CD4-positive, alpha-beta T cell treated with Interleukin-21 for 1 hour (primary cell): ENCODE measurements around the gene SLC6A19.
"Not testable (repeated sequence)": the region's sequence is repeated elsewhere in the genome, so short reads cannot be mapped to it uniquely, and the experiment has no call there.

Source experiments
- DNase-seq: peaks from one replicate; pipeline ENCODE4 v3.0.0-alpha.2; 2020

SLC6A19 gene

GRCh38 chr5:1249366-1250280 lies 48.2 kb downstream of the SLC6A19 start:
- DNase-seq, result no peak

- no peak for DNase-seq
These were observed 50.5 kb downstream of the SLC6A19 start for GRCh38 chr5:1251678-1252580.

DNA sequence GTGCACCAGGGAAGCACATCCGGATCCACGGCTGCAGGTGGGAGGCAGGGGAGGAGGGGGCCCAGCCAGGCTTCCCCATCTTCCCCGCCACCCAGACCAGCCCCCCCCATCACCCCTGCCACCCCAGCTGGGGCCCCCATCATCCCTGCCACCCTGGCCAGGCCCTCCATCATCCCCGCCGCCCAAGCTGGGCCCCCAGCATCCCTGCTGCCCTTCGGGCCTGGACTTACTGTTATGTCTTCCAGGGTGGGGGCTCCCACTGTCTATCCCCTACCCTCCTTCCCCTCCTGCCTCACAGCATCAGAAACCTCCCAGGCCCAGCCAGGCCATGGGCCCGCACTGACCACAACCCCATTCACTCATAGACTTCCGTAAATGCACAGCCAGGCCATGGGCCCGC lies 51.3 kb downstream of the SLC6A19 start:
- no peak for DNase-seq

DNA sequence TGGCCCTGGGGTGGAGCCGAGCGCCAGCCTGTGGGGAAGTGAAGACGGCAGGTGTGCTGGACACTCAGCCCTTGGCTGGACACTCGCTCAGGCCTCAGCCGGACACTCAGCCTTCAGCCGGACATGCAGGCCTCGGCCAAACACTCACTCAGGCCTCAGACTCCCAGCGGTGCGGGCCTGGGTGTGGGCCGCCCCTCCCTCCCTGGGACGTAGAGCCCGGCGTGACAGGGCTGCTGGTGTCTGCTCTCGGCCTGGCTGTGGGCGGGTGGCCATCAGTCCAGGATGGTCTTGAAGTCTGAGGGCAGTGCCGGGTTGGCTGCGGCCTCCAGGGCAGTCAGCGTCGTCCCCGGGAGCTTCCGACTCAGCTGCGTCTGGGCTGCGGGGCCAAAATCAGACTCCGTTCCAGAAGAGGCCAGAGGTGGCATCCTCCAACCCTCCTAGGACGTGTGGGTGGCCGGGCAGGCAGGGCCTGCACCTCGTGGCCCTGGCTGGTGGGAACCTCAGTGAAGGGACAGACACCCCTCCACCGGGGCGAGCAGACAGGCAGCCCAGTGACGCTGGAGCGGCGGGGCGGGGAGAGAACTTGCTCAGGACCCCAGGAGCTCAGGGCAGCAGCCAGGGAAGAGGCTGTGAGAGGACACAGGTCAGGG lies 52.2 kb downstream of the SLC6A19 start:
- DNase-seq, result no peak

- no peak for DNase-seq
These were observed 52.8 kb downstream of the SLC6A19 start for GRCh38 chr5:1254196-1254595.

GRCh38 chr5:1255081-1255561 lies 53.7 kb downstream of the SLC6A19 start:
- DNase-seq, result peak; percentile 61

DNA sequence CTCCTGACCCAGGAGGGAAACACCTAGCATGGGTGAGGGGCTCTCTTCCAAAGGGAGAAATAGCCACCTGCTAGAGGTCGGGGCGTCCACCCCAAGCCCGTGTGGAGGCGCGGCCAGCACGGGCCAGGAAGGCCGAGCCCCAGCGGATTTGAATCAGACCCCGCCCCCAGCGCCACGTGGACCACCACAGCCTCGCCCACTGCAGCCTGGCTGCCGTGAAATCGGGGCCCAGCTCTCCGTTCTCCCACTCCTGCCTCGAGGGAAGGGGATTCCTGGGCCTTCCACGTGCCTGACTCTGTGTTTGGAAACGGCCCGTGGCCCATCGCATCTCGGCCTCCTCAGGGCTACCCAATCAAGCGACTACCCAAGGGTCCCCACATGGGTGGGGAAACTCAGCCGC lies 55.4 kb downstream of the SLC6A19 start:
- no peak for DNase-seq

DNA sequence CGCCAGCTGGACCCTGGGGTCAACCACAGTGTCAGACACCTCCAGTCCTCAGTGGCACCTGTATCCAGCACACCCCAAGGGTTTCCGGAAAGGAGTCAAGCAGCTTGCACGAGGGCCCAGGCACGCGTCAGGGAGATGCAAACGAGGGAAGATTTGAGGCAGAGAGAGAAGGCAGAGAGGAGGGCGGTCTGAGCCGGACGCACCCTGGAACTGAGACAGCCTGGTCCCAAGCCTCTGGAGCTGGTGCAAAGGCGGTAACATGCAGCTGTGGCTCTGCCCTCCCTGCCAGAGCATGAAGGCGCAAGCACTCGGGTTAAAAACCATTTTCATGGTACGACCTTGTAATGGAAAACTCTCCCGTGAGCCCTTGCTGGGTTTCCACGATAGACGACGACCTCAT lies 56.0 kb downstream of the SLC6A19 start:
- no peak for DNase-seq

GRCh38 chr5:1257841-1258240 lies 56.4 kb downstream of the SLC6A19 start:
- no peak for DNase-seq

DNA sequence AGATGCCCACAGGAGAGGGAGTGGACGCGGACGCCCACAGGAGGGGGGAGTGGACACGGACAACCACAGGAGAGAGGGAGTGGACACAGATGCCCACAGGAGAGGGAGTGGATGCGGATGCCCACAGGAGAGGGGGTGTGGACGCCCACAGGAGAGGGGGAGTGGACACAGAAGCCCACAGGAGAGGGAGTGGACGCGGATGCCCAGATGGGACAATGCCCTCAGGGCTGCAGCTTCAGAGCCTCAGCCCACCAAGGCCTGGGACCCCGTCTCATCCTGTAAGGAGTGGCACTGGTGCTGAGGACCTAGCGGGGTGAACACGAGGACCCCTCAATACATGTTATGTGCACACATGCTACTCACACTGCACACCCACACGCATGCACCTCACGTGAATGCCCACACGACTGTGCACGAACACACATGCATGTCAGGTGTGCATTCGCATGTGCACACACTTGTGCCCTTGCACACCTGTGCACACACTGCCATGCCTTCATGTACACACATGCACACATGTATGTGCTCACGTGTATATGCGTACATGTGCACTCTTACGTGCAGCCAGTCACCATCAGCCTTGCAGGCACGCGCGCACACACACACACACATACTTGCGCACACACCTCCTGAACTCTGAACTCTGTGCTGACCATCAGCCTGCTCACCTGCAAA lies 58.5 kb downstream of the SLC6A19 start:
- no peak for DNase-seq

GRCh38 chr5:1261643-1262042 lies 60.2 kb downstream of the SLC6A19 start:
- no peak for DNase-seq

DNA sequence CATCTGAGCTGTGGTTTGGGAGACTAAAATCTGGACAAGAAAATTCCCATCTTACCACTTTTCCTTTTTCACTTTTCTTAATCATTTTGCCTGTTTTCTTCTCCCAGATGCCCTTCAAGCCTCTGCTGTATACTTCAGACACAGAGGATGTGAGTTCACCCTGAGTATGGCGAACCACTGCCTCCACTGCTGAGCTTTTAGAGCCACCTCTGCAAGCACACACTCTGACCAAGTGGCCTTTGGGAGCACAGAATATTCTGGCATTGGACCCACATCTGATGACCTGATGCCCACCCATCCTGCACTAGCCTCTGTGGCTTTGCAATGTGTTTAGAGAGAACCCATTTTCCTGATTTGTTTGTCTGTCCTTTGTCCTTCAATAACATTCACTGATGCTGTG lies 61.0 kb downstream of the SLC6A19 start:
- no peak for DNase-seq

DNA sequence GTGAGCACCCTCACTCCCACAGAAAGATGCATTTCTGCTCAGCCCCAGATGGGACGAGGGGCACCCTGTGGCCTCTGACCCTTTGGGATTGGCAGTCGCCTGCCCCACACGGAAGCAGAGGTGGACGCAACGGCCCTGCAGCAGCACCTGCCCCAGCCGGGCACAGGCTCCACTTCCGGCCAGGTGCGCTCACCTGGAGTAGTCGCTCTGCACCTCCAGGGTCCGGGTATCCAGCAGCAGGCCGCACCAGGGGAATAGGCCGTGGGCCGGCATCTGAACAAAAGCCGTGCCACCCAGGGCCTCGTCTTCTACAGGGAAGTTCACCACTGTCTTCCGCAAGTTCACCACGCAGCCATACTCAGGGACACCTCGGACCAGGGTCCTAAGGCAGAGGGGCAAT lies 62.8 kb downstream of the SLC6A19 start:
- no peak for DNase-seq

DNA sequence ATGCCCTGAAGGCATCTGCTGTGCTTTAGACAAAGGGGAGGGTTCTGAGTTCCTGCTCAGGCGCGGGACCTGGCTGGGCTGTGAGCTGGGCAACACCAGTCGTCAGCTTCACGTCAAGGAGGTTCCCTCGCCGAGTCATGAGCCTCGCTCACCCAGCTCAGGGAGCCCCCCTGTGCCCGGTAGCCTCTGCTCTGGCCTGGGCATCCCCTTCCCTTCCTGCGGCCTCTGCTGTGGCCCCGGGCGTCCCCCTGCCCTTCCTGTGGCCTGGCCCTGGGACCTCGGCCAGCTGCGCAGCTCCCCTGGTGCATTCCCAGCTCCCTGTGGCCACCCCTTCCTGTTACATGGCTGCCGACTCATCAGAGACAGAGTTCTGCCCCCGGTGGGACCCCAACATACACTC lies 63.6 kb downstream of the SLC6A19 start:
- no peak for DNase-seq

DNA sequence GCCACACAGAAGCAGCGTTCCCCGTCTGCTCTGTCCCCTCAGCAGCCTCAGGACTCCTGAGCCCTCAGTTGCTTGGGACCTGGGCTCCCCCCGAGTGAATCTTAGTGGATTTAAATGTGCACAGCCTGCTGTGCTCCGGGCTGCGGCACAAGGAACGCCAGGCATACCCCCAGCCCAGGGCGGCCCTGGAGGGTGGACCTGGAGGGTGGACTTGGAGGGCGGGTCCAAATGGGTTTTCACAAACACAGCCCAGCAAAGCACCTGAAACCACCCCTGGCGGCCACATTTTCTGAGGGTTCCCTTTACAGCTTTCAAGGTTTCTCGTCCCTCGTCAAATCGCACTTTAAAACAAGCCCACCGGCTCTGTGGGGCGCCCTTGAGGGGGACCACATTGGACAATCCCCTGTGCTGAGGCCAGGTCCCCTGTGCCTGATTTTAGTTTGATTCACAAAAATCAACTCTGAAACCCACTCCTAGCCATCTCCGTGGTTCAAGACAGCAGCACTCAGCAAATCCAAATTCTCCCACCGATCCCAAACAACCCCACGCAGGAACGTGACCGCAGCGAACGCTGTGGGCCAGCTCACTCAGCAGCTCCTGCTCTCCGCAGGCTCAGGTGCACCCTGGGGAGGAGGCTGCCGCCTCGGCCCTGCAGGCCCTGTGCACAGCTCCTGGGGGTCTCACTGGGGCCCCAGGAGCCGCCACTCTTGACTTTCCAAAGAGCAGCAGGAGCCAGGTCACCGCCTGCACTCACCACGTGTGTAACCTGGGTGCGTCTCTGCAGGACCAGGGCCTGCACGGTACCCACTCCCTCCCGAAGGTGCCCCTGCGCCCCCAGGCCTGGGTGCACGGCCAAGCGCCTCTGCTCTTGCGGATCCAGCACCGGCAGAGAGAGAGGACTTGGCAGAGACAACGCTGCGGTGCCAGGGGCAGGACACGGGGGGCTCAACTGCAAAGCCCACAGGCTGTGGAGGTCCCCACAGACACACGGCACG lies 64.4 kb downstream of the SLC6A19 start:
- no peak for DNase-seq

DNA sequence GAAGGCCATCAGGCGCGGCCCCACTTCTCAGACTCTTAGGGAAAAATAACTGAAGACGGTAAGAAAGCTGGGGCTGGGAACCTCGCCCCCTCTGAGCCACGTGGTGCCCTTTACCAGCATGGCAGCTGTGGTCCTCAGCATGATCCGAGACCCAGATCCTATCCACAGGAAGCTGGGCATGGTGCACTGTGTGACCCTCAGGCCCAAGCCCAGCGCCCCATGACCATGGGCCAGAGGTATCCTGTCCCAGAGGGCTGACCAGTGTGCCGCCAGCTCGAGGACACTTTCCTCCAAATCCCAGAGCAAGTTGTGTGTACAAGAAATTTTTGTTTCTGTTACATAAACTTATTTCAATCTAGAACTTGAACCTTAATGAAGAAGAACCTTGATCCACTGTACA lies 65.4 kb downstream of the SLC6A19 start:
- no peak for DNase-seq

DNA sequence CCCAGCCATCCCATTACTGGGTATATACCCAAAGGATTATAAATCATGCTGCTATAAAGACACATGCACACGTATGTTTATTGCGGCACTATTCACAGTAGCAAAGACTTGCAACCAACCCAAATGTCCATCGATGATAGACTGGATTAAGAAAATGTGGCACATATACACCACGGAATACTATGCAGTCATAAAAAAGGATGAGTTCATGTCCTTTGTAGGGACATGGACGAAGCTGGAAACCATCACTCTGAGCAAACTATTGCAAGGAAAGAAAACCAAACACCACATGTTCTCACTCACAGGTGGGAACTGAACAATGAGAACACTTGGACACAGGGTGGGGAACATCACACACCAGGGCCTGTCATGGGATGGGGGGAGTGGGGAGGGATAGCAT lies 66.1 kb downstream of the SLC6A19 start:
- DNase-seq, result not testable (repeated sequence)

DNA sequence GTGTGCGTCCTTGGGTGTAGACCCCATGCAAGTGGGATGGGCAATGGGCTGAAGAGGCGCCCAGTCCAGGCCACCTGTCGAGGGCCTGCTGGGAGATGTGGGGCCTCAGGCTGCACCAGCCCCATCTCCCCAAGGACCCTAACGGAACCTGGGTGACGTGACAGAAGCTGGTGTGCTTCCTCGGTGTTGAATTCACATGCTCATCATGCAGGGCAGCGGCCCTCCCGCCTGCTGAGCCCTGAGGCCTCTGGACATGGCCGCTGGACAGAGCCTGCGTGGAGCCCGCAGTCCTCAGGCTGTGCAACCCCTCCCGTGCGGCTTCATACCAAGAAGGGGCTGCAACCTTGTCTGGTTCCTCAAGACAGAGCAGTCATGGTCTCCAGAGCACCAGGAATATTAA lies 66.7 kb downstream of the SLC6A19 start:
- DNase-seq, result no peak

DNA sequence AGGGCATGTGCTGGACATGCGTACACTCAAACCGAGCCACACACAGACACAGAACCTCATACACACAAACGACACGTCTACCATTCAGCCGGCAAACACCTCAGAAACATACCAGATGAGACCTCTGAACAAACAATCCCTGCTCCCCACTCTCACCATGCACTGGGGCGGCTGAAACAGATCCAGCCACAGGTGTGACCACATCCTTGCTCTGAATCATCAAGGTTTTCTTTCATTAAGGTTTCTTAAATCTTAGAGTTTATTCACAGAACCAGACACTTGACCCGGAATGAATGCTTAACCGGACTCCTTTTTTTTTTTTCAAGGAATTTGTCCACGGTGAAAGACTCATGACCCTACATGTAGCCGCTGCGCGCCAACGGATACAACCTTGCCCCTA lies 67.3 kb downstream of the SLC6A19 start:
- peak; percentile 19 for DNase-seq

GRCh38 chr5:1270426-1270825 lies 69.0 kb downstream of the SLC6A19 start:
- DNase-seq, result no peak
